ENCODE results near the gene ZNF600. TPM values are rescaled to one million over a fixed set of nuclear protein-coding genes. Genes with fewer than 3 reads are reported as not detected.
A peak's percentile ranks its signal among the peaks of the same experiment; 100 is the strongest.

ZNF600 gene
- total and polyA plus RNA-seq, 9 of the 15 experiments (the other 6 are each of a cell fraction or from before 2014, with no cell fraction given) = 5.7 to 21.5 (median 17.6) TPM

DNA sequence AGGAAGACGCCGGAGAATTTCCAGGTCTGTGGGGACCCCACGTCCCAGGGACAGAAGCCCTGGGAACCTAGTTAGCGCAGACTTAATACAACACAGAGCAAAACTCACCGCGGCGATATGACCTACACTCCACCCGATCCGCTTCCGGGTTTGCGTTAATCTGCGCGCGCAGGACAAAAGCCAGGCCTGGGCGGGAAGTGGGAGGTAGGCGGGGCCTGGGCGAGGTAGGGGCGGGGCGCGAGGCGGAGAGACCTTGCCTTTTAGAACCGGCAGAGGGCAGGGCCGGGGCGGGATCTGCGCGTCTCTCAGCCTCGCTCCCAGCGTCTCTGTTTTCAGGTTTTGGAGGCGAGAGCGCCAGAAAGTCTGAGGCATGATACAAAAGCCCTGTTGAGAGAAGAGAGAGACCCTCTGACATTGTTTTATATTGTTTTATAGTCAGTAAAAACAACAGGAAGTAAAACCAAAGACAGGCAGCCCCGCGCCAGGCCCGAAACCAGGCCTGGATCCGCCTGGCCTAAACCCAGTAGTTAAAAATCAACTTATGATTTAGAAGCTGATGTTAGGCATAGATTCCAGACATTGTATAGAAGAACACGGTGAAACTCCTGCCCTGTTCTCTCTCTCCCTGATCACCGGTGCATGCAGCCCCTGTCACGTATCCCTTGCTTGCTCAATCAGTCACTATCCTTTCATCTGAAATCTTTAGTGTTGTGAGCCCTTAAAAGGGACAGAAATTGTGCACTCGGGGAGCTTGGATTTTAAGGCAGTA is 51.5 kb downstream of the ZNF600 start, which contains the start of gene ZNF611 (continued):
- TF ChIP-seq, protein P1, sequence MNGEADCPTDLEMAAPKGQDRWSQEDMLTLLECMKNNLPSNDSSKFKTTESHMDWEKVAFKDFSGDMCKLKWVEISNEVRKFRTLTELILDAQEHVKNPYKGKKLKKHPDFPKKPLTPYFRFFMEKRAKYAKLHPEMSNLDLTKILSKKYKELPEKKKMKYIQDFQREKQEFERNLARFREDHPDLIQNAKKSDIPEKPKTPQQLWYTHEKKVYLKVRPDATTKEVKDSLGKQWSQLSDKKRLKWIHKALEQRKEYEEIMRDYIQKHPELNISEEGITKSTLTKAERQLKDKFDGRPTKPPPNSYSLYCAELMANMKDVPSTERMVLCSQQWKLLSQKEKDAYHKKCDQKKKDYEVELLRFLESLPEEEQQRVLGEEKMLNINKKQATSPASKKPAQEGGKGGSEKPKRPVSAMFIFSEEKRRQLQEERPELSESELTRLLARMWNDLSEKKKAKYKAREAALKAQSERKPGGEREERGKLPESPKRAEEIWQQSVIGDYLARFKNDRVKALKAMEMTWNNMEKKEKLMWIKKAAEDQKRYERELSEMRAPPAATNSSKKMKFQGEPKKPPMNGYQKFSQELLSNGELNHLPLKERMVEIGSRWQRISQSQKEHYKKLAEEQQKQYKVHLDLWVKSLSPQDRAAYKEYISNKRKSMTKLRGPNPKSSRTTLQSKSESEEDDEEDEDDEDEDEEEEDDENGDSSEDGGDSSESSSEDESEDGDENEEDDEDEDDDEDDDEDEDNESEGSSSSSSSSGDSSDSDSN (IDR thresholded peaks at IDR 0.05; ENCODE audit: borderline replicate concordance in 1 of 2, low read depth in 2 of 2, low read length in 2 of 2) = no peak
- TF ChIP-seq CTBP1 (IDR thresholded peaks at IDR 0.05; ENCODE audit: borderline replicate concordance) (no peak; the same call in 1 of the 2 replicates), ZNF707 (CRISPR knock-in tag; conservative IDR thresholded peaks at IDR 0.05) (no peak), MTF1 (CRISPR knock-in tag; IDR thresholded peaks at IDR 0.05; ENCODE audit: borderline replicate concordance) (no peak), XRCC3 (IDR thresholded peaks at IDR 0.05) (no peak), ZNF644 (tag; IDR thresholded peaks at IDR 0.05; ENCODE audit: low read depth) (no peak), ZNF507 (tag; conservative IDR thresholded peaks at IDR 0.05) (no peak), SIN3A (IDR thresholded peaks at IDR 0.05; ENCODE audit: borderline replicate concordance in 2 of 2, control insufficient read depth in 1 of 2, low read depth in 2 of 2, low read length in 2 of 2) (peak in 1 of 2 experiments; percentile 30; a peak in 1 of 4 replicates), PHF21A (IDR thresholded peaks at IDR 0.05; ENCODE audit: borderline replicate concordance, low read depth) (no peak), SP1 (CRISPR knock-in tag; IDR thresholded peaks at IDR 0.05) (peak; percentile 81), ZEB2 (IDR thresholded peaks at IDR 0.05) (no peak), ZBTB1 (CRISPR knock-in tag; IDR thresholded peaks at IDR 0.05; ENCODE audit: borderline replicate concordance, low read depth) (no peak), ZNF589 (CRISPR knock-in tag; IDR thresholded peaks at IDR 0.05; ENCODE audit: low read depth) (no peak), MEF2D (tag; conservative IDR thresholded peaks at IDR 0.05; ENCODE audit: low read depth) (no peak), FOXM1 (IDR thresholded peaks at IDR 0.05; ENCODE audit: low read depth) (no peak), FOXM1 (CRISPR knock-in tag; IDR thresholded peaks at IDR 0.05; ENCODE audit: low read depth) (no peak)
- TF ChIP-seq, protein P2, sequence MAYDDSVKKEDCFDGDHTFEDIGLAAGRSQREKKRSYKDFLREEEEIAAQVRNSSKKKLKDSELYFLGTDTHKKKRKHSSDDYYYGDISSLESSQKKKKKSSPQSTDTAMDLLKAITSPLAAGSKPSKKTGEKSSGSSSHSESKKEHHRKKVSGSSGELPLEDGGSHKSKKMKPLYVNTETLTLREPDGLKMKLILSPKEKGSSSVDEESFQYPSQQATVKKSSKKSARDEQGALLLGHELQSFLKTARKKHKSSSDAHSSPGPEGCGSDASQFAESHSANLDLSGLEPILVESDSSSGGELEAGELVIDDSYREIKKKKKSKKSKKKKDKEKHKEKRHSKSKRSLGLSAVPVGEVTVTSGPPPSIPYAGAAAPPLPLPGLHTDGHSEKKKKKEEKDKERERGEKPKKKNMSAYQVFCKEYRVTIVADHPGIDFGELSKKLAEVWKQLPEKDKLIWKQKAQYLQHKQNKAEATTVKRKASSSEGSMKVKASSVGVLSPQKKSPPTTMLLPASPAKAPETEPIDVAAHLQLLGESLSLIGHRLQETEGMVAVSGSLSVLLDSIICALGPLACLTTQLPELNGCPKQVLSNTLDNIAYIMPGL (CRISPR knock-in tag; IDR thresholded peaks at IDR 0.05) = no peak
- TF ChIP-seq, protein P3, sequence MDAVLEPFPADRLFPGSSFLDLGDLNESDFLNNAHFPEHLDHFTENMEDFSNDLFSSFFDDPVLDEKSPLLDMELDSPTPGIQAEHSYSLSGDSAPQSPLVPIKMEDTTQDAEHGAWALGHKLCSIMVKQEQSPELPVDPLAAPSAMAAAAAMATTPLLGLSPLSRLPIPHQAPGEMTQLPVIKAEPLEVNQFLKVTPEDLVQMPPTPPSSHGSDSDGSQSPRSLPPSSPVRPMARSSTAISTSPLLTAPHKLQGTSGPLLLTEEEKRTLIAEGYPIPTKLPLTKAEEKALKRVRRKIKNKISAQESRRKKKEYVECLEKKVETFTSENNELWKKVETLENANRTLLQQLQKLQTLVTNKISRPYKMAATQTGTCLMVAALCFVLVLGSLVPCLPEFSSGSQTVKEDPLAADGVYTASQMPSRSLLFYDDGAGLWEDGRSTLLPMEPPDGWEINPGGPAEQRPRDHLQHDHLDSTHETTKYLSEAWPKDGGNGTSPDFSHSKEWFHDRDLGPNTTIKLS (IDR thresholded peaks at IDR 0.05; ENCODE audit: borderline replicate concordance, low read depth) = no peak
- TF ChIP-seq, protein P4, sequence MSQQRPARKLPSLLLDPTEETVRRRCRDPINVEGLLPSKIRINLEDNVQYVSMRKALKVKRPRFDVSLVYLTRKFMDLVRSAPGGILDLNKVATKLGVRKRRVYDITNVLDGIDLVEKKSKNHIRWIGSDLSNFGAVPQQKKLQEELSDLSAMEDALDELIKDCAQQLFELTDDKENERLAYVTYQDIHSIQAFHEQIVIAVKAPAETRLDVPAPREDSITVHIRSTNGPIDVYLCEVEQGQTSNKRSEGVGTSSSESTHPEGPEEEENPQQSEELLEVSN (IDR thresholded peaks at IDR 0.05; ENCODE audit: borderline replicate concordance in 1 of 2, extremely low read depth in 1 of 2, insufficient read depth in 1 of 2, insufficient read length in 1 of 2, low read depth in 1 of 2, low read length in 1 of 2, poor library complexity in 1 of 2, severe bottlenecking in 1 of 2) = peak in 1 of 2 experiments; percentile 86
